K562 (cell line): ENCODE results near the gene FLOT2. TPM values are rescaled to one million over a fixed set of nuclear protein-coding genes. Genes with fewer than 3 reads are reported as not detected.
A peak's percentile ranks its signal among the peaks of the same experiment; 100 is the strongest.

ENCODE experiments used
- ATAC-seq: fragments of 200-7000 bp; cut with Tn5 transposase; 3 replicates; pipeline ENCODE4 v1.9.1; 2020; ENCODE audit warnings: moderate library complexity
- BruUV-seq: library from RNA; stranded (reverse); fragments of 400-500 nt; replicated peaks from 2 replicates; lab custom pipeline; 2021; lab: Mats Ljungman, UMichigan
- CTCF ChIA-PET: fragments of 300-600 bp; formaldehyde crosslinking; extraction: SDS; loops from one replicate; lab custom pipeline; 2021; ENCODE audit warnings: low intra/inter-chr PET ratio; lab: Yijun Ruan, JAX
- POLR2A ChIA-PET: fragments of 300-600, 350-650 bp; sonication (Branson Sonifier 250); formaldehyde crosslinking; extraction: SDS; loops from one replicate; lab custom pipeline; 2021; ENCODE audit warnings: antibody characterized with exemption, inconsistent platforms; lab: Yijun Ruan, JAX
- DNase-seq, 4 experiments: peaks; one replicate each; pipeline versions ENCODE4 v3.0.0 to v3.0.0-alpha.2; 2011 to 2018; ENCODE audit warnings: low spot score in 3 of 4, mixed read lengths in 3 of 4; ENCODE audit errors: extremely low read depth in 1 of 4
- FAIRE-seq: peaks from 2 replicates; lab custom pipeline; 2011; peaks lifted over from hg19 to GRCh38; lab: Jason Lieb, UNC
- H2AFZ ChIP-seq: 2 replicates; pipeline ENCODE4 v1.6.0; 2011; ENCODE audit warnings: low read depth, low read length, control low read depth, inconsistent platforms
- H3K27ac ChIP-seq: fragments of 200-600 bp; 3 replicates; pipeline ENCODE4 v1.8.0; 2011; ENCODE audit warnings: low read depth, mild to moderate bottlenecking, control low read depth, inconsistent platforms, low read length, moderate library complexity, mixed read lengths; ENCODE audit errors: extremely low read depth
- H3K27me3 ChIP-seq, 2 experiments: fragments of 300-600 bp in 1 of 2; 2 replicates in 1 of 2; 3 replicates in 1 of 2; pipeline versions ENCODE4 v1.6.0 to v1.8.0; 2011; ENCODE audit warnings: inconsistent platforms in 2 of 2, low read length in 2 of 2, mild to moderate bottlenecking in 1 of 2, mixed read lengths in 1 of 2, moderate library complexity in 1 of 2; ENCODE audit not compliant: control insufficient read depth in 2 of 2, insufficient read depth in 2 of 2
- H3K36me3 ChIP-seq: fragments of 300-600 bp; 3 replicates; pipeline ENCODE4 v1.8.0; 2011; ENCODE audit warnings: mild to moderate bottlenecking, low read length, inconsistent platforms; ENCODE audit not compliant: control insufficient read depth, insufficient read depth
- H3K4me1 ChIP-seq, 2 experiments: fragments of 200-600 bp in 1 of 2; replicated peaks in 1 of 2; 2 replicates in 1 of 2; 3 replicates in 1 of 2; pipeline versions ENCODE4 v1.5.1 to v1.8.0; 2011; ENCODE audit warnings: inconsistent platforms in 2 of 2, low read length in 2 of 2, mild to moderate bottlenecking in 1 of 2, mixed read lengths in 1 of 2, moderate library complexity in 1 of 2; ENCODE audit not compliant: control insufficient read depth in 2 of 2, insufficient read depth in 2 of 2
- H3K4me2 ChIP-seq: 2 replicates; pipeline ENCODE4 v1.6.1; 2011; ENCODE audit warnings: low read length, control low read depth, inconsistent platforms, mixed read lengths; ENCODE audit not compliant: insufficient read depth
- H3K4me3 ChIP-seq: fragments of 200-600 bp; sonication (generic), shearing (Covaris generic); 2 replicates; pipeline ENCODE4 v1.5.1; 2016; ENCODE audit warnings: control low read depth, inconsistent platforms
- H3K79me2 ChIP-seq: fragments of 200-600 bp; 3 replicates; pipeline ENCODE4 v1.8.0; 2011; ENCODE audit warnings: low read length, inconsistent platforms; ENCODE audit not compliant: control insufficient read depth, insufficient read depth
- H3K9ac ChIP-seq, 2 experiments: 2 replicates each; pipeline versions ENCODE4 v1.6.0 to v1.6.1; 2011; ENCODE audit warnings: low read depth in 2 of 2, low read length in 2 of 2, control low read depth in 1 of 2, inconsistent platforms in 1 of 2, mild to moderate bottlenecking in 1 of 2, mixed read lengths in 1 of 2; ENCODE audit not compliant: insufficient read depth in 1 of 2
- H3K9me1 ChIP-seq: one replicate; pipeline ENCODE4 v1.6.0; 2011; ENCODE audit warnings: inconsistent platforms, mild to moderate bottlenecking, low read length, moderate library complexity; ENCODE audit not compliant: control insufficient read depth, insufficient read depth
- H3K9me3 ChIP-seq: replicated peaks from 2 replicates; pipeline ENCODE4 v1.5.1; 2011; ENCODE audit warnings: low read depth, low read length, inconsistent platforms; ENCODE audit not compliant: control insufficient read depth, insufficient read depth
- H4K20me1 ChIP-seq: replicated peaks from 2 replicates; pipeline ENCODE4 v1.6.1; 2011; ENCODE audit warnings: low read length, inconsistent platforms, mixed read lengths; ENCODE audit not compliant: control insufficient read depth, insufficient read depth
- BRCA1 ChIP-seq, 2 experiments: fragments of 450-650 bp in 1 of 2; sonication (generic) in 1 of 2; formaldehyde crosslinking in 1 of 2; IDR thresholded peaks; 2 replicates each; pipeline versions ENCODE4 v1.5.0 to v1.6.1; 2017 to 2020; ENCODE audit warnings: mild to moderate bottlenecking in 1 of 2, missing genetic modification reagents in 1 of 2
- FOXA3 ChIP-seq, 2 experiments: fragments of 450-650 bp in 1 of 2; sonication (generic) in 1 of 2; formaldehyde crosslinking; IDR thresholded peaks in 1 of 2; conservative IDR thresholded peaks in 1 of 2; 2 replicates each; pipeline versions ENCODE4 v1.4.0 to v1.8.0; 2020 to 2022; ENCODE audit warnings: mild to moderate bottlenecking in 2 of 2, missing genetic modification reagents in 1 of 2
- GMEB1 ChIP-seq: fragments of 250-450 bp; sonication (Bioruptor Pico); IDR thresholded peaks from 2 replicates; pipeline ENCODE4 v1.4.0; 2020; ENCODE audit warnings: mild to moderate bottlenecking
- LEF1 ChIP-seq: fragments of 450-650 bp; IDR thresholded peaks from 2 replicates; pipeline ENCODE4 v1.6.1; 2016; ENCODE audit warnings: mild to moderate bottlenecking
- NCOA1 ChIP-seq: fragments of 450-650 bp; IDR thresholded peaks from 2 replicates; pipeline ENCODE4 v1.6.1; 2016; ENCODE audit warnings: low read depth
- PBX2 ChIP-seq, 2 experiments: IDR thresholded peaks in 1 of 2; conservative IDR thresholded peaks in 1 of 2; 2 replicates each; pipeline ENCODE4 v1.6.1; 2016; ENCODE audit warnings: low read depth in 2 of 2, mild to moderate bottlenecking in 1 of 2, missing compliant biosample characterization in 1 of 2, missing genetic modification characterization in 1 of 2, moderate library complexity in 1 of 2
- PURB ChIP-seq: sonication (generic); formaldehyde crosslinking; IDR thresholded peaks from 2 replicates; pipeline ENCODE4 v1.9.0; 2021; ENCODE audit warnings: low read depth, mild to moderate bottlenecking, missing genetic modification reagents
- RBBP5 ChIP-seq: fragments of 200-600 bp; sonication (generic); IDR thresholded peaks from 2 replicates; pipeline ENCODE4 v1.6.1; 2012; ENCODE audit warnings: borderline replicate concordance, mild to moderate bottlenecking, low read length, control low read depth, inconsistent platforms; ENCODE audit not compliant: insufficient read depth, poor library complexity, severe bottlenecking
- RNF219 ChIP-seq: fragments of 250-450 bp; sonication (Bioruptor Pico); IDR thresholded peaks from 2 replicates; pipeline ENCODE4 v1.5.0; 2022; ENCODE audit warnings: mild to moderate bottlenecking
- SMAD3 ChIP-seq: fragments of 450-650 bp; formaldehyde crosslinking; conservative IDR thresholded peaks from 2 replicates; pipeline ENCODE4 v1.4.0; 2020; ENCODE audit warnings: mild to moderate bottlenecking
- SMARCA4 ChIP-seq: fragments of 450-650 bp; IDR thresholded peaks from 2 replicates; pipeline ENCODE4 v1.6.1; 2016
- SP2 ChIP-seq: IDR thresholded peaks from 2 replicates; pipeline ENCODE4 v1.6.1; 2011; ENCODE audit warnings: mild to moderate bottlenecking, low read depth, low read length, moderate library complexity; ENCODE audit not compliant: poor library complexity, severe bottlenecking; ENCODE audit errors: extremely low read depth
- TEAD1 ChIP-seq, 2 experiments: fragments of 450-650 bp in 1 of 2; sonication (generic) in 1 of 2; formaldehyde crosslinking; IDR thresholded peaks; 2 replicates each; pipeline versions ENCODE4 v1.4.0 to v1.8.0; 2020 to 2022; ENCODE audit warnings: mild to moderate bottlenecking in 2 of 2, missing genetic modification reagents in 1 of 2
- TRIM24 ChIP-seq, 2 experiments: fragments of 450-650 bp; IDR thresholded peaks; 2 replicates each; pipeline ENCODE4 v1.6.1; 2016
- ZKSCAN3 ChIP-seq: fragments of 250-450 bp; sonication (Bioruptor Pico); IDR thresholded peaks from 2 replicates; pipeline ENCODE4 v1.4.0; 2020
- WGBS: fragments of 100-300 bp; shearing (Covaris generic); methylation state at CpG from one replicate; pipeline ENCODE4 v1.1.6; 2016; ENCODE audit warnings: low coverage, mixed read lengths; ENCODE audit not compliant: insufficient coverage; ENCODE audit errors: missing lambda C conversion rate; 5-methylcytosine and 5-hydroxymethylcytosine counted together
- in situ Hi-C: fragments of 300-500 bp; cut with MboI; formaldehyde crosslinking; loops from 4 replicates; pipeline ENCODE4 v1.15.0; 2018; ENCODE audit warnings: inconsistent platforms, mixed read lengths
- intact Hi-C: fragments of 100-400 bp; cut with micrococcal nuclease; formaldehyde crosslinking; loops from 2 replicates; pipeline ENCODE4 v1.14.2; 2022
- polyA plus RNA-seq, 8 experiments: library from polyadenylated mRNA; depleted of rRNA in 4 of 8; stranded (reverse) in 5 of 8; unstranded in 3 of 8; fragments of >200 nt; fragmentation: Nextera tagmentation in 2 of 8; fragmentation: Illumina TruSeq in 1 of 8; extraction: Ambion mirVana in 2 of 8; extraction: Trizol in 1 of 8; gene quantifications; 2 replicates each; pipeline versions ENCODE4 v1.2.1 to v1.2.3, GENCODE V29; 2011 to 2014; ENCODE audit warnings: inconsistent platforms in 1 of 8, missing spikeins in 1 of 8
- total RNA-seq, 7 experiments: library from RNA; depleted of rRNA in 6 of 7; stranded (reverse); fragments of >200 nt in 6 of 7; fragmentation: Illumina TruSeq in 2 of 7; extraction: Trizol in 2 of 7; gene quantifications; 2 replicates each; pipeline versions ENCODE4 v1.2.1 to v1.2.3, GENCODE V29; 2011 to 2021; ENCODE audit warnings: low replicate concordance in 1 of 7

Gene FLOT2
- total and polyA plus RNA-seq, 9 of the 15 experiments (the other 6 are each of a cell fraction or from before 2014, with no cell fraction given) = 17.5 to 138 (median 41.7) TPM

GRCh38 chr17:28925912-28926365, 28.4 kb upstream of the FLOT2 start:
- Histone ChIP-seq H3K9me1 (no peaks in the 10 kb centered on the region), H3K27ac (peak overlapping the region; percentile 41; the same call in 2 of the 3 replicates), H3K4me2 (no peak overlapping the region), H3K9me3 (no peaks in the 10 kb centered on the region), H3K4me3 (no peak overlapping the region), H3K9ac (peak overlapping the region; percentile 8 to 20; a peak in 1 of 4 replicates), H4K20me1 (peaks cover 14% of the 10 kb centered on the region; the same call in 1 of the 2 replicates), H2AFZ (no peak overlapping the region), H3K27me3 (no peaks in the 10 kb centered on the region), H3K4me1 (peaks cover 6 to 45% of the 10 kb centered on the region in 2 experiments), H3K36me3 (peaks cover 71% of the 10 kb centered on the region), H3K79me2 (peaks cover 49% of the 10 kb centered on the region)
- DNase-seq (peak in 1 of 4 experiments; percentile 61), ATAC-seq (peak; percentile 65), FAIRE-seq (no peak)
- in situ Hi-C loops (no loop called here), intact Hi-C loops (loop anchor here (5.0 kb wide), 1 partner anchor 329 kb away; the partner anchor contains the start of gene SPAG5)
- POLR2A ChIA-PET = interaction anchor here (0.6 to 2.6 kb wide), 7 partner anchors 8 to 279 kb away, joined by 3 to 25 read pairs (median 5); no protein-coding TSS in a partner anchor
- CTCF ChIA-PET = no interaction called here
- BruUV-seq = TSS peak; percentile 11
- 7% methylated on average over 2 of the region's 2 CpGs for WGBS
- TF ChIP-seq LEF1 (peak; percentile 77; the same call in 1 of the 2 replicates), ZKSCAN3 (CRISPR knock-in tag) (no peak), SMAD3 (CRISPR knock-in tag) (0 out of 2 replicates have a peak, but pooled peaks have one; percentile 44), GMEB1 (CRISPR knock-in tag) (no peak), RBBP5 (no peak), FOXA3 (CRISPR knock-in tag; conservative IDR thresholded peaks at IDR 0.05 in 1 of 2, IDR thresholded peaks at IDR 0.05 in 1 of 2) (peak; percentile 79 to 94; a peak in 3 of 4 replicates), RNF219 (CRISPR knock-in tag) (no peak), SMARCA4 (peak; percentile 39; the same call in 1 of the 2 replicates), BRCA1 (IDR thresholded peaks at IDR 0.05) (no peak), BRCA1 (CRISPR knock-in tag; IDR thresholded peaks at IDR 0.05) (no peak), PBX2 (CRISPR knock-in tag; IDR thresholded peaks at IDR 0.05; ENCODE audit: low read depth) (no peak), PBX2 (tag; conservative IDR thresholded peaks at IDR 0.05; ENCODE audit: low read depth) (peak; percentile 89), SP2 (no peak), NCOA1 (peak; percentile 60; the same call in 1 of the 2 replicates), PURB (CRISPR knock-in tag) (no peak), TEAD1 (CRISPR knock-in tag; IDR thresholded peaks at IDR 0.05) (no peak), TRIM24 (IDR thresholded peaks at IDR 0.05) (no peak)
